ENCODE data around the gene KRTAP17-1.

The KRTAP17-1 gene

DNA sequence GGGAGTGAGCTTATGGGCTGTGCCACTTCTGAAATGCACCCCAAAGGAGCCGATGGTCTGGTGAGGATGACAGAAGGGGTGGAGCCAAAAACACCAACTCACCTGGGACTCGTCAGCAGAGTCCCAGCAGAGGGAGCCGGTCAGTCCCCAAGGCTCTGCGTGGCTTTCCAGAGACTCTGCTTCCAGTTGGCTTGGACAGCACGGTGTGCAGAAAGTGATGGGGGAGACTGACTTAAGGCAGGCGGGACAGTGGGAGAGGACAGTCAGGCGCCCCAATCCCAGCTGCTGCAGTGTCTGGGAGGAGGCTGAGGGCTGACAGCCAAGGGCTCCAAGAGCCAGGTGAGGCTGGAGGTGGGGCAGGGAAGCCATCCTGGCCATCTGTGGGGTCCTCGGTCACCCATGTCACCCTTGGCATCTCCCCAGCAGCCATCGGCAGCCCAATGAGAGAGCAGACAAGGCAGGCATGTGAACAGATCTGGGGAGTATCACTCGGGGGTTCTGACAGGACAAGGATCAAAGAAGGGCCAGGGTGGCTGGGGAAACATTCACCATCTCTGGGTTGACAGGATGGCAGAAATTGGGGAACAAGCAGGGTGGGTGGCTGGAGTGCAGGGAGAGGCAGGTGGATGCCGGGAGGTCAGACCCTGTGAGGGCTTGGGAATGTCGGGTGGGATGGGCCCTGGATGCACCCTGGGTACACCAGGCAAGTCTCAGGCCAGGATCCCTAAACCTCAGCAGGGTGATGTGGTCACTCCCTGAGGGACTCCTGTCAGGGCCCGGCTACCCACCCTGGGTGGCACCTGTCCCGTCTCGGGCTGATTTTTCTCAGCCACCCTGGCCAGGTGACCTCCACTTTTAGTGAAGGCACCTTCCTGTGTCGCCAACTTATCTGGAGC is 8.9 kb upstream of the KRTAP17-1 start:
- no peak for DNase-seq (ENCODE audit: low read depth)
- H3K4me3 ChIP-seq (ENCODE audit: low read length): no peak overlapping the region
- TF ChIP-seq, protein P1, sequence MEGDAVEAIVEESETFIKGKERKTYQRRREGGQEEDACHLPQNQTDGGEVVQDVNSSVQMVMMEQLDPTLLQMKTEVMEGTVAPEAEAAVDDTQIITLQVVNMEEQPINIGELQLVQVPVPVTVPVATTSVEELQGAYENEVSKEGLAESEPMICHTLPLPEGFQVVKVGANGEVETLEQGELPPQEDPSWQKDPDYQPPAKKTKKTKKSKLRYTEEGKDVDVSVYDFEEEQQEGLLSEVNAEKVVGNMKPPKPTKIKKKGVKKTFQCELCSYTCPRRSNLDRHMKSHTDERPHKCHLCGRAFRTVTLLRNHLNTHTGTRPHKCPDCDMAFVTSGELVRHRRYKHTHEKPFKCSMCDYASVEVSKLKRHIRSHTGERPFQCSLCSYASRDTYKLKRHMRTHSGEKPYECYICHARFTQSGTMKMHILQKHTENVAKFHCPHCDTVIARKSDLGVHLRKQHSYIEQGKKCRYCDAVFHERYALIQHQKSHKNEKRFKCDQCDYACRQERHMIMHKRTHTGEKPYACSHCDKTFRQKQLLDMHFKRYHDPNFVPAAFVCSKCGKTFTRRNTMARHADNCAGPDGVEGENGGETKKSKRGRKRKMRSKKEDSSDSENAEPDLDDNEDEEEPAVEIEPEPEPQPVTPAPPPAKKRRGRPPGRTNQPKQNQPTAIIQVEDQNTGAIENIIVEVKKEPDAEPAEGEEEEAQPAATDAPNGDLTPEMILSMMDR (conservative IDR thresholded peaks at IDR 0.05; ENCODE audit: low read depth, low read length): peak; percentile 57

DNA sequence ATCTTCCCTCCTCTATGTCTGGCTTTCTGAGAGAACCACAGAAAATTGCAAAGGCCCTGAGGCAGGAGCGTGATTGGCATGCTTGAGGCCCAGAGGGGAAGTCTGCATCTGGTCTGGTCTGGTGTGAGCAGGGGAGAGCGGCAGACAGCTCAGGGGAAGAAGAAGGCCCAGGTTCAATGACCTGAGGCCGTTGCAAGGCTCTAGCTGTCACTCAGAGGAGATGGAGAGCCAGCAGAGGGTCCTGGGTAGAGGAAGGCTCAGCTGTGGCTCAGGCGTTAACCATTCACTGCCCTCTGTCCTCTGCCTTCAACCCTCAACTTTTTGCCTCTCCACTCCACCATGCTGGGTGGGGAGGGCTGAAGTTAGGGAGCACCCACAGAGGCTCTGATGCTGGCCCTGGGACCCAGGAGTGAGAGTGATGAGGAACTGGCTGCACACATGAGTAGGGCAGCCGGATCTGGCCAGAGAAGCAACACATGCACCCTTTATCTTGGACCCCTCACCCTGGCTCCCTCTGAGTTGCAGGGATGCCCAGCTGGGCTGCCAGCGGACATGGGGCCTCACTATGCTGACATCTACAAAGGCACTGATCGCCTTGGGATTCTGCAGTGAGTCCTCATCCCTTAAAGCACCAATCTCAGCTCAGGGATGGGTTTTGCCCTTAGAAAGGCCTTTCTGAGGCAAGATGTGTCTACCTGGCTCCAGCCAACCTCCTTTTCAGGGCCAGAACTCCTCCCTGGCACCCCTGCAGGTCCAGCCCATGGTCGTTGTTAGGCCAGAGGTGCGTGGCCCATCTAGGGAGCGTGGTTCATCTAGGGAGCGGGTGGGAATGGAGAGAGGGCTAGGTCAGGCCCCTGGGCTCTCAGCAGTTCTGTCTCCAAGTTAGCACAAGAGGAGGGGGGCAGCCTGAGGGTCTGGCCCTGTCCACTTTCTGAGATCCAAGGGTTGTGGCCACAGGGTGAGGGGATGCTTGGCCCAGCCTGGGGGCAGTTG is 7.7 kb upstream of the KRTAP17-1 start:
- no peak overlapping the region for H3K4me3 ChIP-seq (ENCODE audit: low read length)
- no peak for DNase-seq (ENCODE audit: low read depth)
- TF ChIP-seq, protein P1 (conservative IDR thresholded peaks at IDR 0.05; ENCODE audit: low read depth, low read length): no peak

DNA sequence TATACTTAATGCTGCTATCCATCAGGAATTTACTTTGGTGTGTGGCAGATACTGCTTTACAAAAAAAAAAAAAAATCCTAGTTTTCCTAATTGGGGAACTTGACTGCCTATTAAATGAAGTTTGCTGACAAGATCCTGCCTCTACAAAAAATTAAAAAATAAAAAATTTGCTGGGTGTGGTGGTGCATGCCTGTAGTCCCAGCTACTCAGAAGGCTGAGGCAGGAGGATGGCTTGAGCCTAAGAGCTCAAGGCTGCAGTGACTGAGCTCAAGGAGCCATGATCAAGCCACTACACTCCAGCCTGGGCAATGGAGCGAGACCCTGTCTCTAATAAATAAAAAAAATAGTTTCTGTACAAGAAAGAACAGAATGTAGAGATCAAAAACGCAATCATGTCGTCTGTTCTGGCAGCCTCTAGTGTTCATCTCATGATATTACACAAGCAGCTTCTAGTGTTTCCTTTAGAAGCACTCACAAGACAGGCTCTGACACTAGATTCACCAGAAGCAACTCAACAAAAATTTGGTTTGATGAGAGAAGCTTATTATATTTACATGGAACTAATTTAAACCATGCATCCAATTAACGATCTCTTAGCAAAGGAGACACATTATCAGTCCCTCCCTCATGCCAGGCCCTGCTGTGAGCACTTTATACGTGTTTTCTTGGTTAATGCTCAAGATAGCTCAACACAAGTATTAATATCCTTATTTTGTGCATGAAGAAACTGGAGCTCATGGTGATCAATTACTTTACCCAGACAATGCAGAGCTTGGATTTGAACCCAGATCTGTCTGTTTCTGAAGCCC is 6.8 kb upstream of the KRTAP17-1 start:
- peak; percentile 15 for DNase-seq (ENCODE audit: low read depth)
- H3K4me3 ChIP-seq (ENCODE audit: low read length): no peak overlapping the region
- TF ChIP-seq, protein P1 (conservative IDR thresholded peaks at IDR 0.05; ENCODE audit: low read depth, low read length): peak; percentile 92

DNA sequence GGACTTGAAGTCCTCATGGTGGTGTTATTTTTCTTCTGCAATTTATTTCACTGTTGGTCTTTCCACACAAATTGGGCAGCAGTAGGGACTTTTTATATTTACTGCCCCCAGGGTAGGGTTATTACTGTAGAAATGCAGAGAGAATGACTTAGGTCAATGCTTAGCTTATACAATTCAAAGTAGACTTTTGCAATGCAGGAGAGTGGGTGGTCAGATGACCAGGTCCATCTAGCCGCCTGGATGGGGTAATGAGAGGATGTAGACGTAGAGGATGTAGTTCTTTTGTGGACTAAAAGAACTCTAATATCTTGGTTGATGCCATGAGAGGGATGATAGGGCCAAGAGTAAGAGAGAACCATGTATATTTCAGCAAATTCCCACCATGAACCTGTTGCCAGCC is 2.7 kb upstream of the KRTAP17-1 start:
- TF ChIP-seq, protein P1 (conservative IDR thresholded peaks at IDR 0.05; ENCODE audit: low read depth, low read length): no peak
- no peak overlapping the region for H3K4me3 ChIP-seq (ENCODE audit: low read length)
- DNase-seq (ENCODE audit: low read depth): no peak

DNA sequence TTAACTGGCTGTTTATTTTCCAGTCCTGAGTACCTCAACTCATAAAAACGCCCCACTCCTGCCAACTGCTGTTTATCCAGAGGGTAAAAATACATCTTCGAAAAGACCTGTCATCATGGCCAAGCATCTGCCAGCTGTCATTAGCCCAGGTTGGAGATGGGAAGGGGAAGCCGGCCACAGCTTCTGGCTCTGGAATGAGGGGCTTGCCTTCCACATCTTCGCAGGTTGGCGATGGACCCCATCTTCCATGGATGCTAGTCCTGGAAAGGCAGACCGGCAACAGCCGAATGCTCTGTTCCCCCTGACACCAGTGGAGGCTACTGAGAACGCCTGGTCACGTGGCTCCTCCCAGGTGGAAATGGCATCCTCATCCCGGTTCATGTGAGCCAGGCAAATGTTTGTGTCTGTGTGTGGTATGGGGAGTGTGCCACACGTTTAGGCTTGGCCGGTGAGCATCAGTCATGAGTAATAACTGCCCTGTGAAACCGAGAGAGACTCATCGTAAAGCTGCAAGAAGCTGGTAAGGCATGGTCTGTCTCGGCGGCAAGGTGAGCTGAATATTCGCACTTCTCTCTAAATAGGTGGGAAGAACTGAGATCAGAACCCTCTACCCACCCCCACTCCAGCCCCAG is 420 bp upstream of the KRTAP17-1 start:
- no peak overlapping the region for H3K4me3 ChIP-seq (ENCODE audit: low read length)
- TF ChIP-seq, protein P1 (conservative IDR thresholded peaks at IDR 0.05; ENCODE audit: low read depth, low read length): no peak
- DNase-seq (ENCODE audit: low read depth): no peak

DNA sequence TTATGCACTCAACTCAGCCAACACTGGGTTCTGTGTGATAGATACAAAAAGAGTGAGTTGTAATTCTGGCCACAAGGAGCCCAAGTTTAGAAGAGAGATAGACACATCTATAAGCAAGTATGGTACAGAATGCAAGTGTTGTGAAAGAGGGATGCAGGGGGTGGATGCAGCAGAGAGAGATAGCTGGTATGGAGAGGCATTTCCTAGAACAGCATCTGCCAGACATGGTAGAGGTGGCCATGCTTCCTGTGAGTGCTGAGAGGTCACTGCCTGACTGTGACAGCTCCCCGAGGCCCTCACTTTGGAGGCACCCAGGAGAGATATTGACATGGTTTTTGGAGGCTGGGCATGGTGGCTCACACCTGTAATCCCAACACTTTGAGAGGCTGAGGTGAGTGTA is 4.4 kb downstream of the KRTAP17-1 start:
- DNase-seq (ENCODE audit: low read depth): no peak
- TF ChIP-seq, protein P1 (conservative IDR thresholded peaks at IDR 0.05; ENCODE audit: low read depth, low read length): no peak
- no peak overlapping the region for H3K4me3 ChIP-seq (ENCODE audit: low read length)
